Thyroid gland (tissue), 4 donors: ENCODE data around the gene TSPAN17. TPM values are rescaled to one million over a fixed set of nuclear protein-coding genes. Genes with fewer than 3 reads are reported as not detected.

ENCODE experiments used
- DNase-seq, 2 donors: peaks; one replicate each; pipeline ENCODE4 v3.0.0-alpha.2; 2019
- H3K27ac ChIP-seq, 3 donors: fragments of 200-600 bp; sonication (generic); 1 replicate in 2 of 3; 2 replicates in 1 of 3; pipeline ENCODE4 v1.5.1; 2016 to 2019; ENCODE audit warnings: mild to moderate bottlenecking in 1 of 3, moderate library complexity in 1 of 3
- H3K27me3 ChIP-seq: fragments of 200-600 bp; sonication (generic); one replicate; pipeline ENCODE4 v1.5.1; 2019
- H3K36me3 ChIP-seq, 2 donors: fragments of 200-600 bp; sonication (generic); one replicate each; pipeline ENCODE4 v1.5.1; 2016 to 2019
- H3K4me1 ChIP-seq, 2 donors: fragments of 200-600 bp; sonication (generic); one replicate each; pipeline ENCODE4 v1.5.1; 2017 to 2019
- H3K4me3 ChIP-seq, 3 donors: fragments of 200-600 bp; sonication (generic); replicated peaks in 1 of 3; 1 replicate in 2 of 3; 2 replicates in 1 of 3; pipeline ENCODE4 v1.5.1; 2016; ENCODE audit warnings: mild to moderate bottlenecking in 1 of 3
- H3K9me3 ChIP-seq: fragments of 200-600 bp; sonication (generic); one replicate; pipeline ENCODE4 v1.5.1; 2017
- POLR2A ChIP-seq, 2 donors: fragments of 450-650 bp; IDR thresholded peaks; one replicate each; pipeline ENCODE4 v1.6.1; 2017; ENCODE audit warnings: antibody characterized with exemption in 2 of 2, mild to moderate bottlenecking in 2 of 2, moderate library complexity in 1 of 2
- WGBS, 2 donors: methylation state at CpG; one replicate each; pipeline ENCODE4 v1.1.5; 2017; 5-methylcytosine and 5-hydroxymethylcytosine counted together
- intact Hi-C: fragments of 100-400 bp; cut with DNase I; formaldehyde crosslinking; loops from one replicate; pipeline ENCODE4 v1.15.1; 2023
- microRNA-seq: library from miRNA; unstranded; fragments of <30 nt; microRNA quantifications from one replicate; pipeline ENCODE4, GENCODE V29; 2016
- small RNA-seq: library from RNA; depleted of rRNA; stranded (forward); fragments of <200 nt; gene quantifications from one replicate; pipeline ENCODE3, GENCODE V24; 2016
- total RNA-seq, 4 donors: library from RNA; depleted of rRNA; stranded (reverse); fragments of >200 nt; gene quantifications; one replicate each; pipeline ENCODE4 v1.2.3, GENCODE V29; 2016
- TF ChIP-seq, protein P1 (sequence below), 6 experiments: fragments of 200-600 bp in 3 of 6; fragments of 450-650 bp in 3 of 6; sonication (generic) in 3 of 6; IDR thresholded peaks; one replicate each; pipeline ENCODE4 v1.5.1; 2016 to 2019; ENCODE audit warnings: antibody characterized with exemption in 6 of 6, mild to moderate bottlenecking in 2 of 6, inconsistent platforms in 1 of 6, moderate library complexity in 1 of 6

The TSPAN17 gene
- total RNA-seq, 4 donors from 2014 or later: 18.9 to 24.7 (median 21.0) TPM

DNA sequence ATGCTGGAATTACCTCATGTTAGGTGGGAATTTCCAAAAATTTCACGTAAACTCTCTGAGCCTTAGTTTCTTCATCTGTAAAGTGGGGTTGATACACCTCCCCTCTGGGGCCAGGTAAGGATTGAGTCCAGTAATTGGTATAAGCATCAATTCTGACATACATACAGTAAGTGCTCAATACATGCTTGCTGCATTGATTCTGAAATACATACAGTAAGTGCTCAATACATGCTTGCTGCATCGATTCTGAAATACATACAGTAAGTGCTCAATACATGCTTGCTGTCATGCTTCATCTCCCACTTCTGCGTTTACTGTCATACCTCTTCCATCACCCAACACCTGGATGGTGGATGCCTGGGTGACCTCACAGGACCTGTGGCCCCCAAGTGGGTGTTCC is 57.1 kb downstream of the TSPAN17 start:
- intact Hi-C loops: no loop called here
- no peaks in the 10 kb centered on the region for H3K4me1 ChIP-seq
- DNase-seq: no peak
- no peak for TF ChIP-seq POLR2A (IDR thresholded peaks at IDR 0.05)
- TF ChIP-seq, protein P1, sequence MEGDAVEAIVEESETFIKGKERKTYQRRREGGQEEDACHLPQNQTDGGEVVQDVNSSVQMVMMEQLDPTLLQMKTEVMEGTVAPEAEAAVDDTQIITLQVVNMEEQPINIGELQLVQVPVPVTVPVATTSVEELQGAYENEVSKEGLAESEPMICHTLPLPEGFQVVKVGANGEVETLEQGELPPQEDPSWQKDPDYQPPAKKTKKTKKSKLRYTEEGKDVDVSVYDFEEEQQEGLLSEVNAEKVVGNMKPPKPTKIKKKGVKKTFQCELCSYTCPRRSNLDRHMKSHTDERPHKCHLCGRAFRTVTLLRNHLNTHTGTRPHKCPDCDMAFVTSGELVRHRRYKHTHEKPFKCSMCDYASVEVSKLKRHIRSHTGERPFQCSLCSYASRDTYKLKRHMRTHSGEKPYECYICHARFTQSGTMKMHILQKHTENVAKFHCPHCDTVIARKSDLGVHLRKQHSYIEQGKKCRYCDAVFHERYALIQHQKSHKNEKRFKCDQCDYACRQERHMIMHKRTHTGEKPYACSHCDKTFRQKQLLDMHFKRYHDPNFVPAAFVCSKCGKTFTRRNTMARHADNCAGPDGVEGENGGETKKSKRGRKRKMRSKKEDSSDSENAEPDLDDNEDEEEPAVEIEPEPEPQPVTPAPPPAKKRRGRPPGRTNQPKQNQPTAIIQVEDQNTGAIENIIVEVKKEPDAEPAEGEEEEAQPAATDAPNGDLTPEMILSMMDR (IDR thresholded peaks at IDR 0.05): no peak
- H3K9me3 ChIP-seq: no peaks in the 10 kb centered on the region
- no peaks in the 10 kb centered on the region for H3K27me3 ChIP-seq
- no peak overlapping the region for H3K4me3 ChIP-seq
- 82 to 87% methylated on average over 3 of the region's 3 CpGs for WGBS, 2 donors
- H3K27ac ChIP-seq: no peak overlapping the region
- H3K36me3 ChIP-seq: no peaks in the 10 kb centered on the region

DNA sequence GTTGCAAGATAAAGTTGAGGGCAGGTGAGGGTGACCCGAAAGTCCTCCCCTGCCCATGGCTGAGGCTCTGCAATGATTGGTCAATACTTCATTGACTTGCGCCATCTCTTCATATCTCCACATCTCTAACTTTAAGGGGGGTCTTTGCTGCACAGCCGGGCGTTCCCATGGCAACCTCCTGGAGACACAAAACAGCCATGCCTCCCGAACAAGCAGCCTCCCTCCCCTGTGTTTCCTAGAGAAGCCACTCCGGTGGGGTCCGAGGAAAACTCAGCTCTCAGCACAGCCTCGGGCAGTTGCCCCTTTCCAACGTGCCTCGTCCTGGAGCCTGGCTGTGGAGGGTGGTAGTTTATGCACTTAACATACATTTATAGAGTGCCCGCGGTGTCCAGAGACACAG is 57.5 kb downstream of the TSPAN17 start:
- H3K4me1 ChIP-seq: no peaks in the 10 kb centered on the region
- no peak for TF ChIP-seq POLR2A (IDR thresholded peaks at IDR 0.05)
- TF ChIP-seq, protein P1 (IDR thresholded peaks at IDR 0.05): no peak
- 55 to 64% methylated on average over 12 of the region's 12 CpGs for WGBS, 2 donors
- intact Hi-C loops: no loop called here
- no peak overlapping the region for H3K27ac ChIP-seq
- H3K4me3 ChIP-seq: no peak overlapping the region
- no peaks in the 10 kb centered on the region for H3K36me3 ChIP-seq
- H3K27me3 ChIP-seq: no peaks in the 10 kb centered on the region
- H3K9me3 ChIP-seq: no peaks in the 10 kb centered on the region
- no peak for DNase-seq

Small RNAs within 50 kb of the gene (microRNA-seq; reads per million reads assigned to microRNA genes)
- gene MIR4281: not detected

Small RNAs within 50 kb of the gene (small RNA-seq; reads per million reads assigned to genes)
- not detected for gene MIR4281

Other genes starting within 250 kb of the TSPAN17 start
- gene CLTB, start 230.9 kb upstream of the TSPAN17 start, total RNA-seq: 100 to 1,000 TPM in 3 of 4 donors, 10 to 100 TPM in 1; 95.2 to 139 (median 112) TPM
- gene FAF2, start 199.1 kb upstream of the TSPAN17 start, total RNA-seq: 100 to 1,000 TPM in 1 of 4 donors, 10 to 100 TPM in 3; 33.6 to 186 (median 43.2) TPM
- gene RNF44, start 110.1 kb upstream of the TSPAN17 start, total RNA-seq: 10 to 100 TPM; 12.1 to 27.3 (median 22.4) TPM
- gene CDHR2, start 98.1 kb upstream of the TSPAN17 start, total RNA-seq: under 1 TPM in 1 of 4 donors, not detected in 3; 0.11 TPM
- gene GPRIN1, start 37.3 kb upstream of the TSPAN17 start, total RNA-seq: under 1 TPM; 0.24 to 0.75 (median 0.30) TPM
- not detected for gene SNCB, start 16.9 kb upstream of the TSPAN17 start, total RNA-seq
- not detected for gene EIF4E1B, start 16.8 kb upstream of the TSPAN17 start, total RNA-seq
- gene UNC5A, start 163.1 kb downstream of the TSPAN17 start, total RNA-seq: under 1 TPM in 3 of 4 donors, not detected in 1; 0.34 to 0.67 (median 0.67) TPM